ENCODE results near the gene NOTUM.

GRCh38 chr17:81996232-81996756 is 35.3 kb upstream of the NOTUM start:
- TF ChIP-seq ZFP36 (IDR thresholded peaks at IDR 0.05; ENCODE audit: low read depth, low read length, partially characterized antibody) (no peak), CREM (IDR thresholded peaks at IDR 0.05; ENCODE audit: low read depth) (no peak), SMARCE1 (IDR thresholded peaks at IDR 0.05) (no peak), CTCF (IDR thresholded peaks at IDR 0.05 in 2 of 3, conservative IDR thresholded peaks at IDR 0.05 in 1 of 3; ENCODE audit: insufficient read depth in 2 of 3, low read depth in 1 of 3, low read length in 3 of 3) (no peak), MXD1 (CRISPR knock-in tag; IDR thresholded peaks at IDR 0.05; ENCODE audit: borderline replicate concordance, poor library complexity, severe bottlenecking) (no peak), SRSF1 (IDR thresholded peaks at IDR 0.05; ENCODE audit: low read depth, low read length) (no peak), ZNF583 (CRISPR knock-in tag; IDR thresholded peaks at IDR 0.05) (no peak), YY1 (IDR thresholded peaks at IDR 0.05; ENCODE audit: borderline replicate concordance in 1 of 3, control insufficient read depth in 1 of 3, extremely low read depth in 1 of 3, insufficient read depth in 3 of 3, insufficient read length in 1 of 3, insufficient replicate concordance in 2 of 3, low read depth in 1 of 3, low read length in 2 of 3) (no peak), AFF4 (CRISPR knock-in tag; IDR thresholded peaks at IDR 0.05) (no peak), CHCHD3 (CRISPR knock-in tag; IDR thresholded peaks at IDR 0.05) (no peak), JUN (IDR thresholded peaks at IDR 0.05; ENCODE audit: borderline replicate concordance, low read depth, low read length) (no peak), JUN (CRISPR knock-in tag; IDR thresholded peaks at IDR 0.05; ENCODE audit: borderline replicate concordance) (no peak), EGR1 (conservative IDR thresholded peaks at IDR 0.05) (no peak)
